ENCODE results near the gene RNF144B.

GRCh38 chr6:18380851-18381250 is 6.3 kb upstream of the RNF144B start:
- TF ChIP-seq, protein P1, sequence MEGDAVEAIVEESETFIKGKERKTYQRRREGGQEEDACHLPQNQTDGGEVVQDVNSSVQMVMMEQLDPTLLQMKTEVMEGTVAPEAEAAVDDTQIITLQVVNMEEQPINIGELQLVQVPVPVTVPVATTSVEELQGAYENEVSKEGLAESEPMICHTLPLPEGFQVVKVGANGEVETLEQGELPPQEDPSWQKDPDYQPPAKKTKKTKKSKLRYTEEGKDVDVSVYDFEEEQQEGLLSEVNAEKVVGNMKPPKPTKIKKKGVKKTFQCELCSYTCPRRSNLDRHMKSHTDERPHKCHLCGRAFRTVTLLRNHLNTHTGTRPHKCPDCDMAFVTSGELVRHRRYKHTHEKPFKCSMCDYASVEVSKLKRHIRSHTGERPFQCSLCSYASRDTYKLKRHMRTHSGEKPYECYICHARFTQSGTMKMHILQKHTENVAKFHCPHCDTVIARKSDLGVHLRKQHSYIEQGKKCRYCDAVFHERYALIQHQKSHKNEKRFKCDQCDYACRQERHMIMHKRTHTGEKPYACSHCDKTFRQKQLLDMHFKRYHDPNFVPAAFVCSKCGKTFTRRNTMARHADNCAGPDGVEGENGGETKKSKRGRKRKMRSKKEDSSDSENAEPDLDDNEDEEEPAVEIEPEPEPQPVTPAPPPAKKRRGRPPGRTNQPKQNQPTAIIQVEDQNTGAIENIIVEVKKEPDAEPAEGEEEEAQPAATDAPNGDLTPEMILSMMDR (conservative IDR thresholded peaks at IDR 0.05; ENCODE audit: low read depth in 2 of 2) = no peak
- TF ChIP-seq, protein P2, sequence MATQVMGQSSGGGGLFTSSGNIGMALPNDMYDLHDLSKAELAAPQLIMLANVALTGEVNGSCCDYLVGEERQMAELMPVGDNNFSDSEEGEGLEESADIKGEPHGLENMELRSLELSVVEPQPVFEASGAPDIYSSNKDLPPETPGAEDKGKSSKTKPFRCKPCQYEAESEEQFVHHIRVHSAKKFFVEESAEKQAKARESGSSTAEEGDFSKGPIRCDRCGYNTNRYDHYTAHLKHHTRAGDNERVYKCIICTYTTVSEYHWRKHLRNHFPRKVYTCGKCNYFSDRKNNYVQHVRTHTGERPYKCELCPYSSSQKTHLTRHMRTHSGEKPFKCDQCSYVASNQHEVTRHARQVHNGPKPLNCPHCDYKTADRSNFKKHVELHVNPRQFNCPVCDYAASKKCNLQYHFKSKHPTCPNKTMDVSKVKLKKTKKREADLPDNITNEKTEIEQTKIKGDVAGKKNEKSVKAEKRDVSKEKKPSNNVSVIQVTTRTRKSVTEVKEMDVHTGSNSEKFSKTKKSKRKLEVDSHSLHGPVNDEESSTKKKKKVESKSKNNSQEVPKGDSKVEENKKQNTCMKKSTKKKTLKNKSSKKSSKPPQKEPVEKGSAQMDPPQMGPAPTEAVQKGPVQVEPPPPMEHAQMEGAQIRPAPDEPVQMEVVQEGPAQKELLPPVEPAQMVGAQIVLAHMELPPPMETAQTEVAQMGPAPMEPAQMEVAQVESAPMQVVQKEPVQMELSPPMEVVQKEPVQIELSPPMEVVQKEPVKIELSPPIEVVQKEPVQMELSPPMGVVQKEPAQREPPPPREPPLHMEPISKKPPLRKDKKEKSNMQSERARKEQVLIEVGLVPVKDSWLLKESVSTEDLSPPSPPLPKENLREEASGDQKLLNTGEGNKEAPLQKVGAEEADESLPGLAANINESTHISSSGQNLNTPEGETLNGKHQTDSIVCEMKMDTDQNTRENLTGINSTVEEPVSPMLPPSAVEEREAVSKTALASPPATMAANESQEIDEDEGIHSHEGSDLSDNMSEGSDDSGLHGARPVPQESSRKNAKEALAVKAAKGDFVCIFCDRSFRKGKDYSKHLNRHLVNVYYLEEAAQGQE (IDR thresholded peaks at IDR 0.05; ENCODE audit: unreplicated experiment) = no peak
- no peak for TF ChIP-seq POLR2AphosphoS5 (IDR thresholded peaks at IDR 0.05; ENCODE audit: low read depth)
- TF ChIP-seq EZH2phosphoT487 (IDR thresholded peaks at IDR 0.05; ENCODE audit: unreplicated experiment) = no peak
- TF ChIP-seq EZH2 (IDR thresholded peaks at IDR 0.05; ENCODE audit: low read depth, unreplicated experiment) = no peak
- TF ChIP-seq CREB1 (CRISPR knock-in tag; IDR thresholded peaks at IDR 0.05; ENCODE audit: low read depth) = no peak
